ENCODE data around the gene AGAP1.

- TF ChIP-seq REST (IDR thresholded peaks at IDR 0.05; ENCODE audit: borderline replicate concordance) (no peak), CTCF (IDR thresholded peaks at IDR 0.05; ENCODE audit: poor library complexity, severe bottlenecking) (no peak), SMC3 (conservative IDR thresholded peaks at IDR 0.05; ENCODE audit: poor library complexity) (no peak), POLR2AphosphoS5 (IDR thresholded peaks at IDR 0.05) (no peak), EP300 (conservative IDR thresholded peaks at IDR 0.05; ENCODE audit: poor library complexity, severe bottlenecking) (no peak), EZH2 (IDR thresholded peaks at IDR 0.05; ENCODE audit: borderline replicate concordance, insufficient read depth, low read length, poor library complexity, severe bottlenecking) (no peak)
Observed at GRCh38 chr2:235520787-235521186, 26.9 kb downstream of the AGAP1 start.

Data from neural cell (in vitro differentiated cells).